DOHH2 (cell line): ENCODE data around the gene SIPA1L3.

Source experiments
- H3F3A ChIP-seq: fragments of 200-600 bp; sonication (generic), shearing (Covaris generic); 2 replicates; pipeline ENCODE4 v1.6.0; 2016; ENCODE audit warnings: antibody characterized with exemption, mild to moderate bottlenecking; ENCODE audit not compliant: control insufficient read depth, insufficient read depth
- H3K27ac ChIP-seq: fragments of 200-600 bp; sonication (generic); 2 replicates; pipeline ENCODE4 v1.5.1; 2014; ENCODE audit warnings: low read depth, mild to moderate bottlenecking, low read length, moderate library complexity
- H3K27me3 ChIP-seq: fragments of 200-600 bp; sonication (generic); 2 replicates; pipeline ENCODE4 v1.6.1; 2014; ENCODE audit warnings: mild to moderate bottlenecking, low read length, mixed read lengths; ENCODE audit not compliant: control insufficient read depth
- H3K36me3 ChIP-seq: fragments of 200-600 bp; sonication (generic); 2 replicates; pipeline ENCODE4 v1.6.1; 2014; ENCODE audit warnings: mild to moderate bottlenecking, low read length, moderate library complexity, mixed read lengths; ENCODE audit not compliant: control insufficient read depth
- H3K4me1 ChIP-seq: fragments of 200-600 bp; sonication (generic); 2 replicates; pipeline ENCODE4 v1.6.1; 2014; ENCODE audit warnings: mild to moderate bottlenecking, low read length, mixed read lengths; ENCODE audit not compliant: control insufficient read depth
- H3K4me2 ChIP-seq: fragments of 200-600 bp; sonication (generic); 2 replicates; pipeline ENCODE4 v1.6.0; 2014; ENCODE audit warnings: mild to moderate bottlenecking, low read length, moderate library complexity
- H3K4me3 ChIP-seq: fragments of 200-600 bp; sonication (generic); 2 replicates; pipeline ENCODE4 v1.5.1; 2014; ENCODE audit warnings: mild to moderate bottlenecking, low read length, mixed read lengths
- H3K79me2 ChIP-seq: fragments of 200-600 bp; sonication (generic); 2 replicates; pipeline ENCODE4 v1.6.1; 2014; ENCODE audit warnings: mild to moderate bottlenecking, low read length, mixed read lengths; ENCODE audit not compliant: control insufficient read depth
- H3K9me2 ChIP-seq: fragments of 200-600 bp; sonication (generic); replicated peaks from 2 replicates; pipeline ENCODE4 v1.6.1; 2014; ENCODE audit warnings: mild to moderate bottlenecking, low read length, mixed read lengths; ENCODE audit not compliant: control insufficient read depth
- H3K9me3 ChIP-seq: fragments of 200-600 bp; sonication (generic); 2 replicates; pipeline ENCODE4 v1.6.1; 2014; ENCODE audit warnings: antibody characterized with exemption, low read length, mixed read lengths; ENCODE audit not compliant: control insufficient read depth, insufficient read depth
- H4K20me1 ChIP-seq: fragments of 200-600 bp; sonication (generic); 2 replicates; pipeline ENCODE4 v1.6.0; 2014; ENCODE audit warnings: low read depth, mild to moderate bottlenecking, antibody characterized with exemption, low read length, moderate library complexity; ENCODE audit not compliant: control insufficient read depth, insufficient read depth
- EZH2phosphoT487 ChIP-seq: fragments of 200-600 bp; sonication (generic); IDR thresholded peaks from 2 replicates; pipeline ENCODE4 v1.6.1; 2017; ENCODE audit warnings: borderline replicate concordance, mild to moderate bottlenecking, antibody characterized with exemption, low read length, moderate library complexity, mixed read lengths
- TF ChIP-seq, protein P1 (sequence below): fragments of 200-600 bp; sonication (generic); IDR thresholded peaks from one replicate; pipeline ENCODE4 v1.5.1; 2014; ENCODE audit warnings: antibody characterized with exemption, mild to moderate bottlenecking, low read depth, low read length; ENCODE audit not compliant: poor library complexity, severe bottlenecking

Gene SIPA1L3

DNA sequence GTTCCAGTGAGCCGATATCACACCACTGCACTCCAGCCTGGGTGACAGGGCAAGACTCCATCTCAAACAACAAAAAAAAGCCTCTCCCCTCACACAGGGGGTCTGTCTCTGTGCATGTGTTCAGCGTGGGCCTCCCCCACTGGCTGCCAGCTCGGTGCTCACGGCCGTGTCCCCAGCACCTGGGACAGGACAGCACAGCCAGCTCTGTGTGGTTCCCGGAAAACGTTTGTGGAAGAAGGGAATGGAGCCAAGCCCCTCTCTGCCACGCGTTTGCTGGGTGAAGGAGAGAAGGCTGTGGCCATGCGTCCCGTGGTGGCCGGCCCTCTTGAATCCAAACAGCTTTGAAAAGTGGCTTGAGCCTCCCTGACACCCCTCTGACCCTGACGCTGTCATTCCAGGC is 284.7 kb downstream of the SIPA1L3 start:
- Histone ChIP-seq H3K4me2 (no peak overlapping the region), H4K20me1 (no peaks in the 10 kb centered on the region), H3K4me3 (no peak overlapping the region), H3K36me3 (peaks cover 3% of the 10 kb centered on the region; the same call in 1 of the 2 replicates), H3K27me3 (no peaks in the 10 kb centered on the region), H3K79me2 (no peaks in the 10 kb centered on the region), H3K9me2 (no peaks in the 10 kb centered on the region), H3K27ac (no peak overlapping the region), H3F3A (no peaks in the 10 kb centered on the region), H3K4me1 (peaks cover 15% of the 10 kb centered on the region), H3K9me3 (no peaks in the 10 kb centered on the region)
- TF ChIP-seq, protein P1, sequence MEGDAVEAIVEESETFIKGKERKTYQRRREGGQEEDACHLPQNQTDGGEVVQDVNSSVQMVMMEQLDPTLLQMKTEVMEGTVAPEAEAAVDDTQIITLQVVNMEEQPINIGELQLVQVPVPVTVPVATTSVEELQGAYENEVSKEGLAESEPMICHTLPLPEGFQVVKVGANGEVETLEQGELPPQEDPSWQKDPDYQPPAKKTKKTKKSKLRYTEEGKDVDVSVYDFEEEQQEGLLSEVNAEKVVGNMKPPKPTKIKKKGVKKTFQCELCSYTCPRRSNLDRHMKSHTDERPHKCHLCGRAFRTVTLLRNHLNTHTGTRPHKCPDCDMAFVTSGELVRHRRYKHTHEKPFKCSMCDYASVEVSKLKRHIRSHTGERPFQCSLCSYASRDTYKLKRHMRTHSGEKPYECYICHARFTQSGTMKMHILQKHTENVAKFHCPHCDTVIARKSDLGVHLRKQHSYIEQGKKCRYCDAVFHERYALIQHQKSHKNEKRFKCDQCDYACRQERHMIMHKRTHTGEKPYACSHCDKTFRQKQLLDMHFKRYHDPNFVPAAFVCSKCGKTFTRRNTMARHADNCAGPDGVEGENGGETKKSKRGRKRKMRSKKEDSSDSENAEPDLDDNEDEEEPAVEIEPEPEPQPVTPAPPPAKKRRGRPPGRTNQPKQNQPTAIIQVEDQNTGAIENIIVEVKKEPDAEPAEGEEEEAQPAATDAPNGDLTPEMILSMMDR: no peak
- TF ChIP-seq EZH2phosphoT487: no peak

DNA sequence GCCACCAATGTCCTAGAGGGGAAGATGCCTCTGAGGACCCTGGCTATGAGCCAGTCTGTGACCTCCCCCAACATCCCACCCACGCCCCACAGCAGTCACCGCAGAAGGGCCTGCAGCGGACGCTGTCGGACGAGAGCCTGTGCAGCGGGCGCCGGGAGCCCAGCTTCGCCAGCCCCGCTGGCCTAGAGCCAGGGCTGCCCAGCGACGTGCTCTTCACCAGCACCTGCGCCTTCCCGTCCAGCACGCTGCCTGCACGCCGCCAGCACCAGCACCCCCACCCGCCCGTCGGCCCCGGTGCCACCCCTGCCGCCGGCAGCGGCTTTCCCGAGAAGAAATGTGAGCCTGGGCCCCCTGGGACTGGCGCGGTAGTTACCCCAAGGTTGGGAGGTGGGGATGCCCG is 286.4 kb downstream of the SIPA1L3 start:
- H3K4me1 ChIP-seq: peaks cover 10% of the 10 kb centered on the region
- H3K27ac ChIP-seq: no peak overlapping the region
- H3K9me2 ChIP-seq: no peaks in the 10 kb centered on the region
- H3K36me3 ChIP-seq: peaks cover 3% of the 10 kb centered on the region; the same call in 1 of the 2 replicates
- no peak overlapping the region for H3K4me2 ChIP-seq
- no peaks in the 10 kb centered on the region for H3K79me2 ChIP-seq
- no peaks in the 10 kb centered on the region for H4K20me1 ChIP-seq
- TF ChIP-seq EZH2phosphoT487: no peak
- TF ChIP-seq, protein P1: no peak
- H3F3A ChIP-seq: no peaks in the 10 kb centered on the region
- no peaks in the 10 kb centered on the region for H3K27me3 ChIP-seq
- no peaks in the 10 kb centered on the region for H3K9me3 ChIP-seq
- no peak overlapping the region for H3K4me3 ChIP-seq

DNA sequence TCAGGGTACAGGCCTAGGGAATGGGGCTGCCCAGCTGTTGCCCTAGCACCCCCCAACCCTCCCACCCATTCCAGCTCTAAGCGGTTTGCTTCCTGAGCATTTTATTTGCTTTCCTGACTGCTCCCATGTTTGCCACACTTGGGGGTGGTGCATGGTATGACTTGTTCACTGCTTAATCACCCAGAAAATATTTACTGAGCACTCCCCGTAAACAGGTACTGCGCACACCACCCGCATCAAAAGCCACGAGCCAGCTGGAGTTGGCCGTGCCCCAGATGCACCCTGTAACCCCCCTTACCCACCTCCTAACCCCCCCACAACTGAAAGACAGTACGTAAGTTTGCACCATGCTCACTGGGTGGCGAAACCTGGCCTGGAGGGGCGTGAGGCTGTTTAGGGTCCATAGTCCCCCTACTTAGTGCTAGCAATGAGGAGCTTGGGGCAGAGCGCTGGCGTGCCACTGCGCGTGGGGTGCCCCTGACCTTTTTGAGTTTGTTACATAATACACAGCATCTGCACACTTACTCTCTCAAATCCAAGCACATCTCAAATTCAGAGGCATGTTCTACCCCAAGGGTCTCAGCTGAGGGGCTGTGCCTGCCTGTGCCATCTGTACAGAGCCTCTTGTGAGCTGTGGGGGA is 287.2 kb downstream of the SIPA1L3 start:
- no peak overlapping the region for H3K27ac ChIP-seq
- TF ChIP-seq, protein P1: no peak
- TF ChIP-seq EZH2phosphoT487: no peak
- H3K4me1 ChIP-seq: peaks cover 4% of the 10 kb centered on the region
- no peaks in the 10 kb centered on the region for H3K9me2 ChIP-seq
- no peaks in the 10 kb centered on the region for H3K27me3 ChIP-seq
- no peaks in the 10 kb centered on the region for H4K20me1 ChIP-seq
- no peaks in the 10 kb centered on the region for H3K9me3 ChIP-seq
- peaks cover 3% of the 10 kb centered on the region; the same call in 1 of the 2 replicates for H3K36me3 ChIP-seq
- no peak overlapping the region for H3K4me3 ChIP-seq
- H3K4me2 ChIP-seq: no peak overlapping the region
- no peaks in the 10 kb centered on the region for H3K79me2 ChIP-seq
- H3F3A ChIP-seq: no peaks in the 10 kb centered on the region
